ENCODE measurements around the gene ICAM3.

ICAM3 gene

DNA sequence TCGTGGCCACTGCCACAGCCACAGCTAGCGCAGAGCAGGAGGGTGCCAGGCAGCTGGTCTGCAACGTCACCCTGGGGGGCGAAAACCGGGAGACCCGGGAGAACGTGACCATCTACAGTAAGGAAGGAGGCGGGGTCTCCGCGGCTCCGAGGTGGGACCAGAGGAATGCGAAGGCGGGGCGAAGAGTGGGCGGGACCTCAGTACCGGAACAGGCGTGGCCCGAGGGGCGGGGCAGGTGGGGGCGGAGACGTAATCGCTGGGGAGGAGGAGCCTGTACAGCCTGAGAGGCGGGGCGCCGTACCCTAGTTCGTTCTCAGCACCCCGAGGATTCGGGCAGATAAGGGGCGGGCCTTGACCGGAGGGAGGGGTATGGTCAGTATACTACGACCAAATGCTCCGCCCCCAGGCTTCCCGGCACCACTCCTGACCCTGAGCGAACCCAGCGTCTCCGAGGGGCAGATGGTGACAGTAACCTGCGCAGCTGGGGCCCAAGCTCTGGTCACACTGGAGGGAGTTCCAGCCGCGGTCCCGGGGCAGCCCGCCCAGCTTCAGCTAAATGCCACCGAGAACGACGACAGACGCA is 47.1 kb downstream of the ICAM3 start:
- no peak for TF ChIP-seq EZH2 (IDR thresholded peaks at IDR 0.05)
- no peak for TF ChIP-seq FOXP2 (optimal IDR thresholded peaks at IDR 0.05; ENCODE audit: control extremely low read depth, extremely low read length, insufficient read depth)
- no peak for TF ChIP-seq POLR2AphosphoS5 (IDR thresholded peaks at IDR 0.05; ENCODE audit: borderline replicate concordance, low read depth, low read length)
- Histone ChIP-seq H3K9me3 (ENCODE audit: low read depth, low read length) (no peaks in the 10 kb centered on the region), H3K4me3 (peak overlapping the region; percentile 84), H3K9ac (ENCODE audit: insufficient read length) (no peak overlapping the region), H3K36me3 (ENCODE audit: insufficient read depth, low read length) (peaks cover 8% of the 10 kb centered on the region; the same call in 1 of the 2 replicates), H3K27ac (no peak overlapping the region)
- DNase-seq (ENCODE audit: low read depth, low spot score) = no peak

DNA sequence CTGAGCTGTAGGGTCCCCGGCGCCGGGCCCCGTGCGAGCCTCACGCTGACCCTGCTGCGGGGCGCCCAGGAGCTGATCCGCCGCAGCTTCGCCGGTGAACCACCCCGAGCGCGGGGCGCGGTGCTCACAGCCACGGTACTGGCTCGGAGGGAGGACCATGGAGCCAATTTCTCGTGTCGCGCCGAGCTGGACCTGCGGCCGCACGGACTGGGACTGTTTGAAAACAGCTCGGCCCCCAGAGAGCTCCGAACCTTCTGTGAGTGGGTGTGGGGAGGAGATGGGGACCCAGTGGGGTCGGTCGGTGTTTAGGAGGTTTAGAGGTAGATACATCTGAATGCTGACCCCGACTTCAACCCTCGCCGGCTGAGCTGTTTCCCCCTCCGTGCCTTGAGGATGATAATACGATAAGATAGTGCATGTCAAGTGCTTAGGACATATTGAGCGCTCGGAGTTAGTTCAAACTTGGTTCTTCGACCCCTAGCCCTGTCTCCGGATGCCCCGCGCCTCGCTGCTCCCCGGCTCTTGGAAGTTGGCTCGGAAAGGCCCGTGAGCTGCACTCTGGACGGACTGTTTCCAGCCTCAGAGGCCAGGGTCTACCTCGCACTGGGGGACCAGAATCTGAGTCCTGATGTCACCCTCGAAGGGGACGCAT is 47.7 kb downstream of the ICAM3 start:
- peak overlapping the region; percentile 84 for H3K4me3 ChIP-seq
- TF ChIP-seq POLR2AphosphoS5 (IDR thresholded peaks at IDR 0.05; ENCODE audit: borderline replicate concordance, low read depth, low read length) = no peak
- TF ChIP-seq EZH2 (IDR thresholded peaks at IDR 0.05) = no peak
- TF ChIP-seq FOXP2 (optimal IDR thresholded peaks at IDR 0.05; ENCODE audit: control extremely low read depth, extremely low read length, insufficient read depth) = no peak
- H3K36me3 ChIP-seq (ENCODE audit: insufficient read depth, low read length) = peaks cover 8% of the 10 kb centered on the region; the same call in 1 of the 2 replicates
- peak overlapping the region; percentile 28 for H3K9ac ChIP-seq (ENCODE audit: insufficient read length)
- no peaks in the 10 kb centered on the region for H3K9me3 ChIP-seq (ENCODE audit: low read depth, low read length)
- no peak overlapping the region for H3K27ac ChIP-seq
- DNase-seq (ENCODE audit: low read depth, low spot score) = no peak

DNA sequence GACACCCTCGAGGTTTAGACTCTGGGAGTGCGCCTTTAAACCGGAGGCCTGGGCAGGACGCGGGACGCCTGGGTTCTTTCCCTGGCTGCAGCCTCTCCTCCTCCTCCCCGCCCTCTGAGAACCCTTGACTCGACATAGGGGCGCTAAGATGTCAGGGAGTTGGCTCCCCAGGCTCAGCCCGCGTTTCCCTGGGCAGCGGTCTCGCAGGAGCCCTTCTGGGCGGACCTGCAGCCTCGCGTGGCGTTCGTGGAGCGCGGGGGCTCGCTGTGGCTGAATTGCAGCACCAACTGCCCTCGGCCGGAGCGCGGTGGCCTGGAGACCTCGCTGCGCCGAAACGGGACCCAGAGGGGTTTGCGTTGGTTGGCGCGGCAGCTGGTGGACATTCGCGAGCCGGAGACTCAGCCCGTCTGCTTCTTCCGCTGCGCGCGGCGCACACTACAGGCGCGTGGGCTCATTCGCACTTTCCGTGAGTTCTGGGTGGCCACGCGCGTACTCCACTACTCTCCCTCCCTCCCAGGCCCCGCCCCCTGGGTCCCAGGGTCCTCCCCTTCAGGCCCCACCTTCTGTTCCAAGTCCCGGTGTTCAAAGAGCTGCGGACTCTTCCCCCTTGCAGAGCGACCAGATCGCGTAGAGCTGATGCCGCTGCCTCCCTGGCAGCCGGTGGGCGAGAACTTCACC is 48.4 kb downstream of the ICAM3 start:
- H3K36me3 ChIP-seq (ENCODE audit: insufficient read depth, low read length) = peaks cover 8% of the 10 kb centered on the region; the same call in 1 of the 2 replicates
- no peak for DNase-seq (ENCODE audit: low read depth, low spot score)
- H3K27ac ChIP-seq = no peak overlapping the region
- TF ChIP-seq FOXP2 (optimal IDR thresholded peaks at IDR 0.05; ENCODE audit: control extremely low read depth, extremely low read length, insufficient read depth) (no peak), EZH2 (IDR thresholded peaks at IDR 0.05) (no peak), POLR2AphosphoS5 (IDR thresholded peaks at IDR 0.05; ENCODE audit: borderline replicate concordance, low read depth, low read length) (peak; percentile 25; the same call in 1 of the 2 replicates)
- H3K9ac ChIP-seq (ENCODE audit: insufficient read length) = peak overlapping the region; percentile 46
- H3K9me3 ChIP-seq (ENCODE audit: low read depth, low read length) = no peaks in the 10 kb centered on the region
- peak overlapping the region; percentile 84 for H3K4me3 ChIP-seq

DNA sequence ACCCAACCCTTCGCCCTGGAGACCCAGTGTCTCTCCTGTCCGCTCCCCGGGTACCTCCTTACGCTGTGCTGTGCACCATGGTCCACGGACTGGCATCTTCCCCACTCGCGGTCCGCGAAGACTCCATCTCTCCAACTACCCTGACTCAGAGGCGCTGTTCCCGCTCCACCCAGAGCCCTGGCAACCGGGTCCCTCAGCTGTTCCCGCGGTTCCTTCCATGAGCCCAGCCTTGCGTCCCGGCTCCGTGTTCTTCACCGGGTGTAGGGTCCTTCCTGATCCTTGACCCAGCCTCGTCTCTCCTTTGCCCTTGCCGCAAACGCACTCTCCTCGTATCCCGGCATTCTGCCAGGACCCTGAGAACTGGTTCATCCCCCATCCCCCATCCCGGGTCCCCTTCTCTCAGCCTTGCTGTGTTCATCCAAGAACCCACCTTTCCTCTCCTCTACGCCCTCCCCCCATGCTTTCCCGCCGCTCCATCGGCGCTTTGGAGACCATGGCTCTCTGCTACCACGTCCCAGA is 49.0 kb downstream of the ICAM3 start:
- Histone ChIP-seq H3K9me3 (ENCODE audit: low read depth, low read length) (no peaks in the 10 kb centered on the region), H3K9ac (ENCODE audit: insufficient read length) (peak overlapping the region; percentile 61), H3K36me3 (ENCODE audit: insufficient read depth, low read length) (peaks cover 8% of the 10 kb centered on the region; the same call in 1 of the 2 replicates), H3K27ac (no peak overlapping the region), H3K4me3 (peak overlapping the region; percentile 84)
- DNase-seq (ENCODE audit: low read depth, low spot score) = no peak
- TF ChIP-seq EZH2 (IDR thresholded peaks at IDR 0.05) = no peak
- no peak for TF ChIP-seq POLR2AphosphoS5 (IDR thresholded peaks at IDR 0.05; ENCODE audit: borderline replicate concordance, low read depth, low read length)
- TF ChIP-seq FOXP2 (optimal IDR thresholded peaks at IDR 0.05; ENCODE audit: control extremely low read depth, extremely low read length, insufficient read depth) = no peak

DNA sequence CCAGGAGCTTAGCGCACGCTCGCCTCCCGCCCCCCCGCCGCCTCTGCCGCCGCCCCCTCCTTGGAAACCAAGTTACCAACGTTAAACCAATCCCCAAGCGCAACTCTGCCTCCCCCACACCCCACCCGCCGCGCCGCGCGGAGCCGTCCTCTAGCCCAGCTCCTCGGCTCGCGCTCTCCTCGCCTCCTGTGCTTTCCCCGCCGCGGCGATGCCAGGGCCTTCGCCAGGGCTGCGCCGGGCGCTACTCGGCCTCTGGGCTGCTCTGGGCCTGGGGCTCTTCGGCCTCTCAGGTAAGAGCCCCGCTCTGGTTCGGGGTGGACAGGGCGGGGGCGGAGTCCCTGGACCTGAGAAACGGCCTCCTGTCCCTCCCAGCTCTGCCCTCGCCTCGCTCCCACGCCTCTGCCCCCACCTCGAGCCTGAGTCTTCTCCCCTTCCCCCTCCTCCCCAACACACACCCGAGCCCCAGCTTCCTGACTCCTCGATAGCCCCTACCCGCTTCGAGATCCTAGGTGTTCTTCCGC is 49.5 kb downstream of the ICAM3 start, which contains the start of gene ICAM5:
TSS of gene ICAM5 (plus strand) at position 117 of the 521 bp plus-strand sequence. CDS start at position 209, 92 bp downstream.
- TF ChIP-seq EZH2 (IDR thresholded peaks at IDR 0.05) (no peak), POLR2AphosphoS5 (IDR thresholded peaks at IDR 0.05; ENCODE audit: borderline replicate concordance, low read depth, low read length) (peak; percentile 6; the same call in 1 of the 2 replicates)
- Histone ChIP-seq H3K9ac (ENCODE audit: insufficient read length) (peak within 1 kb of the TSS; percentile 62), H3K27ac (peak within 1 kb of the TSS; percentile 89), H3K9me3 (ENCODE audit: low read depth, low read length) (no peaks in the 10 kb centered on the region), H3K36me3 (ENCODE audit: insufficient read depth, low read length) (peaks cover 8% of the 10 kb centered on the region; the same call in 1 of the 2 replicates), H3K4me3 (peak within 1 kb of the TSS; percentile 84)
- peak; percentile 24 for DNase-seq (ENCODE audit: low read depth, low spot score)

DNA sequence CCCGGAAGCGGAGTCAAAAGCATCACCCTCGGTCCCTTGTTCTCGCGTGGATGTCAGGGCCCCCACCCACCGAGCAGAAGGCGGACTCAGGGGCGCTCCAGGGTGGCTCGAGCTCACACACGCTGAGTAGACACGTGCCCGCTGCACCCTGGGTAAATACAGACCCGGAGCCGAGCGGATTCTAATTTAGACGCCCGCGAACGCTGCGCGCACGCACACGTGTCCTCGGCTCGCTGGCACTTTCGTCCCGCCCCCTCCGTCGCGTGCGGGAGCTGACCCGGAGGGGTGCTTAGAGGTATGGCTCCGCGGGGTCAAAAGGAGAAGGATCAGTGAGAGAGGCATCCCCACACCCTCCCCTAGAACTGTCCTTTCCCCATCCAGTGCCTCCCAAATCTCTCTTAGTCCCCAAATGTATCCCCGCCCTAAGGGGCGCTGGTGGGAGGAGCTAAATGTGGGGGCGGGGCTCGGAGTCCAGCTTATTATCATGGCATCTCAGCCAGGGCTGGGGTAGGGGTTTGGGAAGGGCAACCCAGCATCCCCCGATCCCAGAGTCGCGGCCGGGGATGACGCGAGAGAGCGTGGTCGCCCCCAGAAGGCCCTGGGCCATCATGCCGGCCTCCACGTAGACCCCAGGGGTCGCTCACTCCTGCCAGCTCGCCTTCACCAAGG is 50.1 kb downstream of the ICAM3 start:
- no peak for TF ChIP-seq EZH2 (IDR thresholded peaks at IDR 0.05)
- TF ChIP-seq POLR2AphosphoS5 (IDR thresholded peaks at IDR 0.05; ENCODE audit: borderline replicate concordance, low read depth, low read length) = peak; percentile 71
- TF ChIP-seq FOXP2 (optimal IDR thresholded peaks at IDR 0.05; ENCODE audit: control extremely low read depth, extremely low read length, insufficient read depth) = no peak
- DNase-seq (ENCODE audit: low read depth, low spot score) = peak; percentile 68
- peaks cover 8% of the 10 kb centered on the region; the same call in 1 of the 2 replicates for H3K36me3 ChIP-seq (ENCODE audit: insufficient read depth, low read length)
- no peaks in the 10 kb centered on the region for H3K9me3 ChIP-seq (ENCODE audit: low read depth, low read length)
- H3K9ac ChIP-seq (ENCODE audit: insufficient read length) = peak overlapping the region; percentile 62
- H3K4me3 ChIP-seq = peak overlapping the region; percentile 84
- peak overlapping the region; percentile 89 for H3K27ac ChIP-seq

DNA sequence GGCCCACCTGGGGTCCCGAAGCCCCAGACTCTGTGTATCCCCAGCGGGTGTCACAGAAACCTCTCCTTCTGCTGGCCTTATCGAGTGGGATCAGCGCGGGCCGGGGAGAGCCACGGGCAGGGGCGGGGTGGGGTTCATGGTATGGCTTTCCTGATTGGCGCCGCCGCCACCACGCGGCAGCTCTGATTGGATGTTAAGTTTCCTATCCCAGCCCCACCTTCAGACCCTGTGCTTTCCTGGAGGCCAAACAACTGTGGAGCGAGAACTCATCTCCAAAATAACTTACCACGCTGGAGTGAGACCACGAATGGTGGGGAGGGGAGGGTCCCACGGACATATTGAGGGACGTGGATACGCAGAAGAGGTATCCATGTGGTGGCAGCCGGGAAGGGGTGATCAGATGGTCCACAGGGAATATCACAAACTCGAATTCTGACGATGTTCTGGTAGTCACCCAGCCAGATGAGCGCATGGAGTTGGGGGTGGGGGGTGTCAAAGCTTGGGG is 50.7 kb downstream of the ICAM3 start:
- no peaks in the 10 kb centered on the region for H3K9me3 ChIP-seq (ENCODE audit: low read depth, low read length)
- peaks cover 8% of the 10 kb centered on the region; the same call in 1 of the 2 replicates for H3K36me3 ChIP-seq (ENCODE audit: insufficient read depth, low read length)
- peak overlapping the region; percentile 89 for H3K27ac ChIP-seq
- peak overlapping the region; percentile 62 for H3K9ac ChIP-seq (ENCODE audit: insufficient read length)
- peak overlapping the region; percentile 84 for H3K4me3 ChIP-seq
- TF ChIP-seq FOXP2 (optimal IDR thresholded peaks at IDR 0.05; ENCODE audit: control extremely low read depth, extremely low read length, insufficient read depth) = no peak
- no peak; the same call in 1 of the 2 replicates for TF ChIP-seq POLR2AphosphoS5 (IDR thresholded peaks at IDR 0.05; ENCODE audit: borderline replicate concordance, low read depth, low read length)
- no peak for TF ChIP-seq EZH2 (IDR thresholded peaks at IDR 0.05)
- peak; percentile 39 for DNase-seq (ENCODE audit: low read depth, low spot score)
